HG03025 (cell line): ENCODE results near the gene MGAT2.
"Not testable (repeated sequence)": the region's sequence is repeated elsewhere in the genome, so short reads cannot be mapped to it uniquely, and the experiment has no call there.

ENCODE experiments used
- ATAC-seq: cut with Tn5 transposase; IDR thresholded peaks from one replicate; pipeline ENCODE4 v1.9.1; 2021; ENCODE audit warnings: mild to moderate bottlenecking, moderate library complexity; ENCODE audit not compliant: unreplicated experiment, low FRiP score

Gene MGAT2

DNA sequence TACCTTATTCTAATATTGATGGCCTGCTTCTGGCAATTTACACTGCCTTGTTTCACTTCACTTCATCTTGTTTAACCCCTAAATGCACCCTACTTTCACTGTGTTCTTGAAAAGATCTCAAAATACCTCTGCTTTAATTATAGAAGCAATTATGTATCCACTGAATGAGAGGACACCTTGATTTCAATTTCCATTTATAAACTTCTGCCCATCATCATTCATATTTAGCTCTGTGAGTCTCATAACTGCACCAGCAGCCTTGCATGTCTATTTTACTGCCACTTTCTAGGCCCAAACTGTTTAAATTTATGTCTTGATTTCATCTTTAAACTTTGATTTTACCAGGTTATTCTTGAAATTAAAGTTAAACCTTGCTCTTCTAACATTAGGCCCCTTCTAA lies 21.6 kb downstream of the MGAT2 start:
- no peak for ATAC-seq

DNA sequence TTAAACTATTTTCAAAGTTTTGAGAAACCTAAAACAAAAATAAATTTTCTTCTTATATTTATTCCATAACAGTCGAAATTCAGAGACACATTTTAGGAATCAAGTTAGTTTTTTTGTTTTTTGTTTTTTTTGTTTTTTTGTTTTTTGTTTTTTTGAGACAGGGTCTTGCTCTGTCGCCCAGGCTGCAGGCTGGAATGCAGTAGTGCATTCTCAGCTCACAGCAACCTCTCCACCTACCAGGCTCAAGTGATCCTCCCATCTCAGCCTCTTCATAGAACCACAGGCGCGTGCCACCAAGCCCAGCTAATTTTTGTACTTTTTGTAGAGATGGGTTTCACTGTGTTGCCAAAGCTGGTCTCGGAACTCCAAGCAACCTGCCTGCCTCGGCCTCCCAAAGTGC lies 32.9 kb downstream of the MGAT2 start:
- ATAC-seq, result no peak

DNA sequence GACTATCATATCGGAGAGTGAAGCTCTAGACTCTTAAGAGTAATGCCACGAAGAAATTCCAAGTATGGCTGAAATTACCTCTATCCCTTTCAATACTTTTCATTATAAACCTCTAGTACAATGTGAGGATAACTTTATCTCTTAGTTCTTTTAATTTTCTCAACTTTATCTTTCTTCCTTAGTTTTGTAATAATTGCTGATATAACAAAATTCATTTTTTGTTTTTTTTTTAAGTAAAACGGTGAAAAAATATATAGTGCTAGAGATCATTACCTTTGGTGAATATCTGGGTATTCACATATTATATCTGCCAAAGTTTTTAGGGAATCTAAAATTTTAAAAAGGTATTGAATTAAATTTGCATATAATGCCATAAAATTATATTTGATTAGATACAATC lies 33.9 kb downstream of the MGAT2 start:
- no peak for ATAC-seq

DNA sequence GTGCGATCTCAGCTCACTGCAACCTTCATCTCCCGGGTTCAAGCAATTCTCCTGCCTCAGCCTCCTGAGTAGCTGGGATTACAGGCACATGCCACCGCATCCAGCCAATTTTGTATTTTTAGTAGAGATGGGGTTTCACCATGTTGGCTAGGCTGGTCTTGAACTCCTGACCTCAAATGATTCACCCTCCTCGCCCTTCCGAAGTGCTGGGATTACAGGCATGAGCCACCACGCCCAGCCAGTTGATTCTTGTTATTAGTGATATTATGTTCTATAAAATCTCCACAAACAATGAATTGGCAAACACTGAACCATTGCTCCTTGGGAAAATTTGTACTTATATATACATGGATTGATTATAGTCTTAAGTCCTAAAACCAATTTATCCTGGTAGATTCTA lies 36.9 kb downstream of the MGAT2 start:
- not testable (repeated sequence) for ATAC-seq

DNA sequence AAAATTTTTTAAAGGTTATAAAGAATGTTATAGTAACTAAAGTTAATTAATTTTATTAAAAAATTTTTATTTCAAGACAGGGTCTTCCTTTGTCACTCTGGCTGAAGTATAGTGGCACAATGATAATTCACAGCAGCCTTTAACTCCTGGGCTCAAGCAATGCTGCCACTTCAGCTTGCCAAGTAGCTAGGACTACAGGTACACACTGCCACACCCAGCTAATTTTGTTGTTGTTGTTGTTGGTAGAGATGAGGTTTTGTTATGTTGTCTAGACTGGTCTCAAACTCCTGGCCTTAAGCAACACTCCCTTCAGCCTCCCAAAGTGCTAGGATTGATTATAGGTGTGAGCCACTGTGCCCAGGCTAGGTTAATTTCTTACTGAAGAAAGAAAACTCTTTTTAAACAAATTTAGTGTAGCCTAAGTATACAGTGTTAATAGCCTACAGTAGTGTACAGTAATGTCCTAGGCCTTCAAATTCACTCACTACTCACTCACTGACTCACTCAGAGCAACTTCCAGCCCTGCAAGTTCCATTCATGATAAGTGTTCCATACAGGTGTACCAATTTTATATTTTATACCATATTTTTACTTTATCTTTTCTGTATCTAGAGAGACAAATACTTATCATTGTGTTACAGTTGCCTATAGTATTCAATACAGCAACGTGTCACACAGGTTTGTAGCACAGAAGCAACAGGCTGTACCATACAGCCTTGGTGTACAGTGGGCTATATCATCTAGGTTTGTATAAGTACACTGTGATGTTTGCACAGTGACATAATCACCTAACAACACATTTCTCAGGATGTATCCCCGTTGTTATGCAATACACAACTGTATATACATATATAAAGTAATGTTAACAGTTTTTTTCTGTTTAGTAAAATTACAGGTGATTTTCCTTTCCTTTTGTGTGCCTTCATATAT lies 39.2 kb downstream of the MGAT2 start:
- ATAC-seq, result no peak

DNA sequence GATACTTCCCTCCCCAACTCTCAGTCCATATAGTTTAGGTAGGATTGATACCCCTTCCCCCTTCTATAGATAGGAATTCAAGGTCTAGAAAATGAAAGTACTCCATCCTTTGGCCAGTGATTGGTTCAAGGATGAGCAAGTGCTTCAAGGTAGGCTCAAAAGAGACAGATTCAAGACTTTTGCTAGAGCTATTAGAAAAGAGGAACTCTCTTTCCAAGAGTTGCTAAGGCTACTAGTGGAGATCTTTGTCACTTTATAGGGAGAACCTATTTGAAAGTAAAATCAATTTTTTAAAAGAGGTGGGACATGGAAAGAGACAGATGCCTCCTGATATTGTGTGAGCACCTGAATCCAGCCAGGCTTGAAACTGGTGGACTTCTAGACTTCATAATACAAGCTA lies 49.9 kb downstream of the MGAT2 start:
- ATAC-seq, result no peak
